Neural progenitor cell (in vitro differentiated cells): ENCODE measurements around the gene PKD2L1.

Source experiments
- CTCF ChIP-seq: fragments of 200-600 bp; sonication (generic); IDR thresholded peaks from 2 replicates; pipeline ENCODE4 v1.5.1; 2017; ENCODE audit warnings: antibody characterized with exemption, mild to moderate bottlenecking
- EZH2 ChIP-seq: fragments of 200-600 bp; sonication (generic); IDR thresholded peaks from 2 replicates; pipeline ENCODE4 v1.6.1; 2017; ENCODE audit warnings: antibody characterized with exemption, mild to moderate bottlenecking, moderate library complexity
- EZH2phosphoT487 ChIP-seq: fragments of 200-600 bp; sonication (generic); IDR thresholded peaks from 2 replicates; pipeline ENCODE4 v1.6.1; 2017; ENCODE audit warnings: antibody characterized with exemption

DNA sequence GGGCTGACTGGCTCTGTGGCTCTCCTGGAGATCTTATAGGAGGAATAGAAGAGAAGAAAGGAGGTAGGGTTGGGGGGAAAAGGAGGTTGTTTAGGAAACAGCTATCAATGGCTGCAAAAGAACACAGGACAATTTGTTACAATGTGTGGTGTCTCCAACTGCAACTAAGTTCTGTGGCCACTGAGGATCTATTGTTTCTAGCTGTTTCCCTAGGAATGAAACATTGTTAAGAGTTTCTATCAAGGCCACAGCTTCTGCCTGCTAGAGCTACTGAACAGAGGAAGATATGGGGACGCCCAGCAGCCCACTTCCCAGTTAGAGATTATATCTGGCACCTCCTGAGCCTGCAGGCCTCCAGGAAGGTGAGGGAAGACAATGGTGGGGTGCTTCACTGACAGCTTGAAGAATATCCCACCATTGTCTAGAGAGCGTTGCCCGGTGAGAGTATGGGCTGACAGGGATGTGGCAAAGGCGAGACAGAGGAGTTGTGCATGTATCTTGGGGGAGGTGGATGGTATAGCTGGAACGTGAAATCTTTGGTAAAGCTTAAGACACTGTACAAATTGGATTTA lies 21.0 kb upstream of the PKD2L1 start:
- TF ChIP-seq EZH2 (no peak), CTCF (no peak), EZH2phosphoT487 (no peak)
